NOMO-1 (cell line): ENCODE data around the gene DLGAP4.

Experiments used
- DNase-seq, 2 experiments: peaks; one replicate each; lab custom pipeline; 2025; ENCODE audit not compliant: unreplicated experiment in 2 of 2; lab: John Stamatoyannopoulos, UW

The DLGAP4 gene

DNA sequence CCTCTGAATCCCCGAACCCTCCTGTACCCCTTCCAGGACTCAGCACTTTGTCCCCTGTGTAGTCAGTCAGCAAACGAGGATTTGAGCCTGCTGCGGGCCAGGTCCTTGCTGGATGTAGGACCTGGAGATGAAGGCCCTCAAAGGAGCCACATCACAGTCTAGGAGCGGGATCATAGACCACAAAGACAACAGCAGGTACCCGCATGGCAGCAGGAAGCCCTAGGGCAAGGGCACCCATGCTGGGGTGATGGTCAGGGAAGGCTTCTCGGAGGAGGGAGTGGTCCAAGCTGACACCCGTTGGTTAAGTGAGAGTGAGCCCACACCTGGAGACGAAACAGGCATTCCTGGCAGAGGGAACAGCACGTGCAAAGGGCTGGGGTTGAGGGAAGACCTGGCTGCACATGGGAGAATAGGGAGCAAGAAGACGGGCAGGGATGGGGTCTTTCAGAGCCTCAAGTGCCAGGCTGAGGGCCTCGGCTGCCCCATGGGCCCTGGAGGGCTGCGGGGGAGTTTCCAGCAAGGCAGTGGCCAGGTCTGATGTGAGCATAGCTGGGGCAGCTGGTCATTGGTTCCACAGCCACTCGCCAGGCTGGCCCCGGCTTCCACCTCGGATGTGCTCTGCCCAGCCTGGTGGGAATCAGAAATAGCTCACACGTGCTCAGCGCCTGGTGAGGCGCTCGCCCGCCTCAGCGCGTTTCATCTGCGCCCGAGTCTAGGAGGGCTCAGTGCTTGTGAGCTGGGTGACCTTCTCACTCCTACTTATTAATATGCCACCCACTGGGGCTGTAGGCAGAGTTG, 15.0 kb downstream of the DLGAP4 start:
- DNase-seq, result no peak

DNA sequence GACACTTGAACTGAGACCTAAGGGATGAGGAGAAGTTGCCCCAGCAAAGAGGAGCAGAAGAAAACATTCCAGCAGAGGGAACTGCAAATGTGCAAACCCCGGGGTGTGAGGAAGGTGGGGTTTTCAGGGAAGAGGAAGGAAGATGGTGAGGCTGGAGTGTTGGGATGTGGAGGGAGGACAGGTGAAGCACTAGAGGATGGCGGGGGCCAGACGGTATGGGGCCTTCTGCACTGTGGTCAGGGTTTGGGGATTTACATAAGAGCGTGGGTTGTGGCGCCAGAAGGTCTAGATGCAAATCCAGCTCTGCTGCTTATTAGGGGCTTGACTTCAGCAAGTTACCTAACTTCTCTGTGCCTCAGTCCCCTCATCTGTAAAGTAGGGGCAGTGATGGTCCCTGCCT, 16.0 kb downstream of the DLGAP4 start:
- no peak for DNase-seq

DNA sequence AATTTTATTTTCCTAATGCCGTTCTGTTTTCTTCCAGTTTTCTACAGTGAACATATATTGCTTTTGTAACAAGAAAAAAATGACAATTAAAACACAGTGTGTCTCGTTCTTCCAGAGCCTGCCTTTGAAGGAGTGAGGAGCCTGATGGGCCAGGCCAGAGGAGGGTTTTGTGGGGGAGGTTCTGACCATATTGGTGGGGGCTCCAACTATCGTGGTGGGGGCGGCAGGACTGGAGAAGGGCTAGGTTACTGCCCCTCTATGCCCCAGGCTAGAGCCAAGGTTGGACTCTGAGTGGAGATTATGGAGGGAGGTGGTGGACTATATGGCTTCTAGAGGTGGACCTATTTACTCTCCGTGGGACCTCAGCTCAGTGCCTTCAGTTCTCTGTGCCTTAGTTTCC, 24.0 kb downstream of the DLGAP4 start:
- no peak for DNase-seq

DNA sequence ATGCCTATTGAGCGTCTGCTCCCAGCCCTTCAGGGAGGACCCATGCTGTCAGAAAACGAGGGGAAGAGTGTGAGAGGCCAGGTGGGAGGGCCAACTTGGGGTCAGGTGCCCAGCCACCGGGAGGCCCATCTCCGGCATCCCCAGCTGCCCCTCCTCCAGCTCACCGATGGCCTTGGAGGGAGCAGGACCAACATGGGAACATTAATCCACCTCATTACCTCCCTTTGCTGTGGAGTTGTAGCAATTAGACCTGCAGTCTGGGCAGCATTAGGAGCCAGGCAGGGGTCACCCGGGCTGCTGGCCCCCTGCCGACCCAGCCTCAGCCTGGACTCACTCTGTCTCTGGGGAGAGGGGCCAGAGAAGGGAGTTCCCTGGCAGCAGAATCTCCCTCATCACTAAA, 25.1 kb downstream of the DLGAP4 start:
- DNase-seq, result no peak

DNA sequence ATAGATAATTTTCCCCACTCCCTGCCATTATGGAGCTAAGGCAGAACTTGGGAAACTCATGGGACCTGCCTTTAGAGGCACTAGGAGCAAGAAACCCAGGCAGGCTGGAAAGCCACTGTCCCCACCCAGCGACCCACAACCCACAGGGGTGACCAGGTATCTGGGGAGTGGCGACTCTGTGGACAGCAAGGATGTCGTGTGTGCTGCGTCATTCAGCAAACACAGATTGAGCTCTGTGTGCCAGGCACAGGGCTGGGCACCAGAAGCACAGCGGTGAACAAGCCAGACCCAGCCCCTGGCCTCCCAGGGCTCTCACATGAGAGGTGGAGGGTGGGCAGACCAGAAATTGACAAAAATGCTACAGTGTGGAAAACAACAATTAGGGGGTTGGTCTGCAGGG, 27.7 kb downstream of the DLGAP4 start:
- no peak for DNase-seq

DNA sequence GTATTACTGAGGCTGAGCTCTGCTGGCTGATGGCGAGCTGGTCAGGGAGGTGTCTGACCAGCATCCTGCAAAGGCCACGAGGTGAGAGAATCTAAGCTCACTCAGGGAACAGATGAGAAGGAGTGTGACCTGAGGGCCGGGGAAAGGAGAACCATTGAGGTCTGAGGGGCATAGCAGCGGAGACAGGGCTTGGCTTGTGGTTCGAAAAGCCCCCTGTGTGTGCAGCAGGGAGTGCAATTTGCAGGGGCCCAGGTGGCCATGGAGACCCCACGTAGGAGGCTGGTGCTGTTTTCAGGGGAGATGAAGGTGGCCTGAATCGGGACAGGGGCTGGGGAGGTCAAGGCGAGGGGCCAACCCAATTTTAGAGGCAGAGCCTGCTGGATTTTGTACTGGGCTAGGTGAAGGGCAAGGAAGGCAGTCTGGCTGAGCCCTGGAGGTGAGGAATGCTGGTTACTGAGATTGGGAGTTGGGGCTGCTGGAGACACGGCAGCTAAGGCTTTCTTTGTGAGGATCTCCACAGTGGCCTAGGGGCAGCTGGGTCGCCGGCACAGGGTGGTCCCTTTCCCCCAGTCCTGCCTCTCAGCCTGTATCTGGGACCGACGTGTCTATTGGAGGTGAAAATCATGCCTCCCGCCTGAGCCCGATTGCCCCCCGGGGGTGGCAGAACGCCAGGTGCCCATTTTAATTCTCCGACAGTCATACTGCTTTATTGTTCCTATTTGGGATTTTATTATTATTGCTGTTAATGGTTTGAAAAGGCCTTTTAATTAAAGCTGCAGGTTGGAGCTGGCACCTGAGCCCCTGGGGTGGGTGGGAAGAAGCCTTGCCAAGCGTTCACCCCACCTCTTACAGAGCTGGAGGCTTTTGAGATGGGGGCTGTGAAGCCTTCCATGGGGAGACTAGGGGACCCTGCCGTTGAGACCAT, 28.4 kb downstream of the DLGAP4 start:
- no peak for DNase-seq

DNA sequence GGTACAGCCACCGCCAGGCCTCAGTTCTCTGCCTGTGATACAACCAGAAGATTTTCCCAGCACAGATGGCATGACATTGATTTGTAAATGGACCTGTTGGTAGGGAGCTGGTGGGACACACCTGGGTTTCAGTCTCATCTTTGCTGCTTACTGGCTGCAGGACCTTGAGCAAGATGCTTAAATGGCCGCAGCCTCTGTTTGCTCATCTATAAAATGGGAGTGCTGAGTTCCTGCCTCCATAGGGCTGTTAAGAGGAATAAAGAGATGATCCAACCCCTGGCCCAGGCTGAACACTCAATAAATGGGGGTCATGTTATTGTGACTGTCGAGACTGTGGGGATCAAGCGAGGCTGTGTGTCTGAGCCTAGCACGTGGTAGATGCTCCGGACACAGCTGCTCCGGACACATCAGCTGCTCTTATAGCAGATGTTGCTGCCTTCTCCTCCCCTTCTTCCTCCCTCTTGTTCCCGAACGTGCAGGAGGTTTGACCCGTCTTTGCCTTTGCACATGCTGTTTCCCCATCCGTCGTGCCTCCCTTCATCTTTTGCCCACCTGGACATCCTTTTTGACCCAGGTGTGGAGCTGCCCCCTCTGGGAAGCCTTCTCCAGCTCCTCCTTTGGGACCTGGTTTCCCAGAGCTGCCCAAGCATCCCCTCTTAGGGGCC, 29.2 kb downstream of the DLGAP4 start:
- no peak for DNase-seq

DNA sequence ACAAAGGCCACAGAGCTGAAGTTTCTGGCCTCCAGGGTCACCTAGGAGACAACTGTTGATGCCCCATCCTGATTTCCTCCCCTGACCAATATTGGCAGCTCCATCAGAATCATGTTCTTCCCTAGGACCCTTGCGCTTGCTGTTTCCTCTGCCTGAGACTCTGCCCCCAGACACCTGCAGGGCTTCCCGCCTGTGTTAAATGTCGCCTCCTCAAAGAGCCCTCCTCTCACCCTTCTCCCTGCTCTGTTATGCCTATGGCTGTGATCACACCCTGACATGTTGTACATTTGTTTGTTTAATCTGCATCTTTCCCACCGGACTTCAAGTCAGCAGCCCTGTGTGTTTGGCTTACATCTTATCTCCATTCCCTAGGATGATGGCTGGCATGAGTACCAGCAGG, 30.1 kb downstream of the DLGAP4 start:
- no peak for DNase-seq

DNA sequence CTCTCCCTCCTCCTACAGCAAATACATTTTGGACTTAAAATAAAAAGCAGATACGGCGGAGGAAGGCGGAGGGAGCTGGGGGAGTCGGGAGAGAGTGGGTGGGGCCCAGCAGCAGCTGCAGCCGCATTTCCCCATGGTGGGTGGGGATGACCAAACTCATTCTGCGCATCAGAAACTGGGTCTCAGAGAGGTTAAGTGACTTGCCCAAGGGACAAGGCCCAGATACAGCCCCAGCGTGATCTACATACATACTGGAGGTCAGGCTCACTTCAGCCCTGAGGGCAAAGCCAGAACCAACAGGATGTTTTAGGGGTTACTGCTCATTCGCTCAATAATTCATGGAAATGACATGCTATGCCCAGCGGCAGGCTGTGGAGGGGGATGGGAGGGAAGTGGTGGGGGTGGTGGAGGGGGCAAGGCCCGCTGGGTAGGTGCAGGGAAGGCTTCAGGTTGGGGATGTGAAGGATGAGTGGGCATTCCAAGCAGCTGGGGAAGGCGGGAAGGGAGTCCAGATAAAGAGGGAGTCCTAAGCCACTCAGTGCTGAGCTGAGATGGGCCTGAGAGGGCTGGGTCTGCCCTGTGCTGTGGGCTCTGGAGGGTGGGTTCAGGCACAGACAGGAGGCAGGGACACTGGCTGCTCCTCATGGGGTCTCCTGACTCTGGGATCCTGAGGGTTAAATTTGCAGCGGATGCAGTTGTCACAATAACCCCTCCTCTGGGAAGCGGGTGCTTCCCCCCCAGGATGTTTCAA, 31.0 kb downstream of the DLGAP4 start:
- DNase-seq, result no peak

DNA sequence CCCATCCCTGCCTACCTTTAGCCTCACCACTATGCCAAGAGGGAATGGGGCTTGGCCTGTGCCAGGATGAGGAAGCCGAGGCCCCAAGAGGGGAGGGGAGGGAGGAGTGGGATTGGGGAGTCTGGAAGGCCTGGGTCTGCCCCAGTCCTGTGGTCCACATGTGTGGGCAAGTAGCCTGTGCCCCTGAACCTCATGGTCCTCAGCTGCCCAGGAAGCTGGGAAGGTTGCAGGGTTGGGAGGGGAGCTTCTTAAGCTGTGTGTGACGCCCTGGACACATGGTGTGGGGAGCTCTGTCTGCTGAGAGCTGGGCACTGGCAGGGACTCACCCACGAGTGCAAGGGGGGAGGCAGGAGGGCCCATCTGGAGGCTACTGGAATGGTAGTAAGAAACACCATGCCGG, 31.7 kb downstream of the DLGAP4 start:
- no peak for DNase-seq

DNA sequence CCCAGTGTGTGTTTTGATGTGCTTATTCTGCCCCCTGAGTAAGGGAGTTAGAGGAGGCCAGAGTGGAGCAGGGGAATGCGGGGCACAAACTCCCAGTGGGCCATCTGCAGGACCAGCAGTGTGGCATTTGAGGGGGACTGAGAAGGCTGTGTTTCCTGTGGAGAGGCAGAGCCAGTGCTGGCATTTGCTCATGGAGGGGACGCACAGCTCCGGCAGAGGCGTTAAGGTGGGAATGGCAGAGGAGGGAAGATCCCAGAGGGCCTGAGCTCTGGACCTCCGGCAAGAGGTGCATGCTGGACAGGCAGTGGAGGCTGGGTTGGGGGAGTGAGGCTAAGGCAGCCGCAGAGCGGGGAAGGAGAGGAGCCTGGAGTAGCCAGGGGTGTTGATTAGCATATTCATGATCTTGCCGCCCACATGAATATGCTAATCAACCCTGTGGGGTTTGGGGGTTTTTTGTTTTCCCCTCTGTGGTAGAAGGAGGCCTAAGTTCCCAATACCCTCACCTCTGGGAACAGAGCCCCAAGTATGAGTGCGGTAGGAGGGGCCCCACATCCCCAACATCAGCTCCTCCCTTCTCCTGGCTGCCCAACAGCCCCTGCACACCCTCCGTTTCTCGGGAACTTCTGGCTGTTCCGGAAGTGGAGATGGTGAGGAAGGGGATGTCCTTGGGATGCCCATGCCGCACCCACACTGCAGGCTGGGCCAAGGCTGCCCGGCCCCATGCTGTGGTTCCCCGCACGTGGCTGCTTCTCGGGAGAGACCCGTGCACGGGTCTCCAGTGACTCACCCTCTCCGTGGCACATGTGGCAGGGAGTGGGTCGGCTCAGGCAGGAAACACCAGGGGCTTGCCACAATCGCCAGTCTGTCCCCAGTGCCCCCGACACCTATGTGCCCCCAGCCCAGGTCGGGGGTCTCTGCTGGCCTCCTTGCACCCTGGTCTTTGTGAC, 33.8 kb downstream of the DLGAP4 start:
- DNase-seq, result no peak

DNA sequence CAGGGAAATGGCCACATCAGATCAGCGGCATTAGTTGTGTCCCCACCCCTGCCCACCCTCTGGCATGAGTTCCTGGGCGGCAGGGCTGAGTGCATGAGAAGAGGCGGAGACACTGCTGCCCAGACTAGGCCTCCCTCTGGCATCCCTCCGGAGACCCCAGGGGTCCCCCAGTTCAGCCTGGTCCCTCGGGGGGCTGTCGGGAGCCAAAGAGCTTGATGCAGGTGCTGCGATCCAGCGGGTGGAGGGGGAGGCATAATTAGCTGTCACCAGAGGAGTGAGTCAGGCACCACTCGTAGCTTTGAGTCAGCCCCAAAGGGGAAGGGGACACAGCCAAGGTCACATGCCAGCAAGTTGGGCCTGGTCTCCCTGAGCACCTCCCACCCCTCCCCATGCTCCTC, 34.5 kb downstream of the DLGAP4 start:
- DNase-seq, result no peak

DNA sequence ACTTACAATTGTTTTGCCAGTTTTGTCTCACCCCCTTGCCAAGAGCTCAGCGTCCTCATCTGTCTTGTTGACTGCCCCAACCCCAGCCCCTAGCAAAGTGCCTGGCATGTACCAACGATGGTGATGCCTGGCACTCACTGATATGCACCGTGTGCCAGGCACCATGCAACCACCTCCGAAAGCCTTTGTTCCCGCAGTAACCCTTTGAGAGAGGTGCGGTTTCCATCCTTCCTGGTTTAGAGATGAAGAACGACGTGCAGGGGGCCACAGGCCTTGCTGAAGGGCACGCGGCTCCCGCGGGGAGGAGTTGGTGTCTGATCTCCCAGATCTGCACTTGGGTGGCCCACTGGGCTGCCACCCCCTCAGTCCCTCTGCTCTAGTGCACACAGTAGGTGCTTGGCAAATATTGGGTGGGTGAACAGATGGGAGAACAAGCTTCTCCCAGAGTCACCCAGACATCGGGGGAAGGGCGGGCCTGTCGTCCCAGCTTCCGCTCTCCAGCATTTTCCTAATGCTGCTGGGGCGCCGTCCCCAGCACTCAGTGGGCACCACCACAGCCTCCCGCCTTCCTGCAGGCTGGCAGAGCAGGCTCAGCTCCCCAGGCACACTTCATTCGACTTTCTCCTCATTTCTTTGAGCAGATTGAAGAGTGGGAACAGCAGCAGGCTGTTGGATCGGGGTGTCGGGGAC, 35.3 kb downstream of the DLGAP4 start:
- DNase-seq, result no peak

DNA sequence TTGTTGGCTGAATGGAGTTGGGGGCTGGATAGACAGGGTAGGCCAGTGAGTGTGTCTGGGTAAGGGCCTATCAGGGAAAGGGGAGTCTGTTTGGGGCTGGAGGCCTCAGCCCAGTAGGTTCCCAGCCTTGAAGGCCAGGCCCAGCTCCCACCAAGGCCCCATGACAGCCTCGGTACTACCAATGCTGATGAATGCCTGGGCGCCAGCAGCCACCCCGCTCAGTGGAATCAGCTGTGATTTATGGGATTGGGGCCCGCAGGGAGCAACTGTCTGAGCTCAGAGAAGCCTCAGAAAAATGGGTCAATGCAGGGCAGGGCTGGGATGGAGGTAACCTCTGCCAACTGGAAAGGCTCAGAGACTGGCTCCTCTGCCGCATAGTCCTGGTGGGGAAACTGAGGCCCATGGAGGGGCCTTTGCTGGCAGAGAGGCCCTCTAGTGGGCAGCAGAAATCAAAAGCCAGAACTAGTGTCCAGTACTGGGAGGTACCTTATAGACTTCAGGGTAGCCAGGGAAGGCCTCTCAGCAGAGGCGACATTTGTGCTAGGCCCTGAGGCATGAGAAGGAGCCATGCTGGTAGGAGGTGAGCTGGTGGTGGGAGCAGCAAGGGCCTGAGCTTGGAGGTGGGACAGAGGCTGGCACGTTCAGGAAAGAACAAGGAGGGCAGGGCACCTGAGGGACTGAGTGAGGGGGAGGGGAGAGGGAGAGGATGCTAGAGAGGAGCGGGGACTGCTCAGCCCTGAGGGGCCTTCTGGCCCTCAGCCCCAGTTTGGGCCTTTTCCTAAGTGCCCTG, 36.4 kb downstream of the DLGAP4 start:
- DNase-seq, result no peak

DNA sequence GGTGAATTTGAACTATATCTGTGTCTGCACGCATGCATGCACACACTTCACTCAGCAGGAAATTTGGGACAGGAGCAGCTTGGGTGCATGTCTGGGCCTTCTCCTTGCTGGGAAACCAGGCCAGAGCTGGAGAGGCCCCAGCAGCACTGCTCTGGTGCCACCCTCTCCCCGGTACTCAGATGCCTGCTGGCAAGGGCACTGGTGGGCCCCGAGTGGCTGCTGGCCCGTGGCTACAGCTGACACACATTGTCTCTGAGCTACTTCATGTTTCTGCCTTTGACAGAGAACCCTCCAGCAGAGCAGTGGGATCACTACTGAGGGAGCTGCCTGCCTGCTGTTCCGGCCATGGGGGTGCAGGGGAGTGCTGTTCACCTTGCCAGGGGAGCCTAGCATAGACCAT, 37.5 kb downstream of the DLGAP4 start:
- no peak for DNase-seq

DNA sequence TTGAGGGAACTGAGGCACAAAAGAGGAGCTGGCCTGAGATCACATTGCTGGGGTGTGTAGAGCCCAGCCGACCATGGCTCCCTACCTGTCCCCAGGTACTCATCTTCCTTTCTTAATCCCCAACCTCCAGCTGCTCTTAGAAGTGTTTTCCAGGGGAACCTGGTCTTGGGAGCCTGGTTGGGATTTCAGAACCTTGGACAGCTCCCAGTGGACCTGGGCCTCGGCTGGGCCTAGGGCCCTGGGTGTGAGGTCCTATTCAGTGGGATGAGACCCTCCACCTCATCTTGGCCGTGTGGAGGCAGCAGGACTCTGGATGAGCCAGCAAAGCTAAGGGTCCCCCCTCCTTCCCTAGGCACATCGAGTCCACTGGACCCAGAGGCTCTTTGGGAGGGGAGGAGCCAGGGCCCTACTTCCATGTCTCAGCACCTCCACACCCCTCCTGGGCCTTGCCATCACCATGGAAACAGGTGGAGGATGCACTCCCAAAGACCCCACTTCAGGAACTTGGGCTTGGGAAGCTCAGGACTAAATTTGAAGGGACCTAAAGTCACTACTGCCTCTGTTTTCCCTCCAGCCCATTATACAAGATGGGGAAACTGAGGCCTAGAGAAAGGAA, 38.5 kb downstream of the DLGAP4 start:
- DNase-seq, result peak in 1 of 2 experiments; percentile 3

DNA sequence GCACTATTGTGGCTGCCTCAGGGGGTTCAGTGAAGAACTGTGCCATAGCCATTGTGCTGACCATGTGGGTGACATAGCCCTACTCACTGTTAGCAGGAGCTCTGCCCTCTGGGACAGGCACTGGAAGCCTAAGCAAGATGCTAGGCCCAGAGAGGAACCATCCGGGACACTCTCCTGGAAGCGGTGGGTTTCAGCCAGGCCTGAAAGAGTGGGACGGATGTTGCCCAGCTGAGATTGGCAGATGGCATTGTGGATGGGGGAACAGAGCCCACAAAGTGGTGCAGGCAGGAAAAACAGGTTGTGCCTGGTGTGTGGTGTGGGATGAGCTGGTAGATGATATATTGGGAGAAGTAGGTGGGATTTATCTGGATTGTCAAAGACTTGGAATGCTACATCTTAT, 40.1 kb downstream of the DLGAP4 start:
- DNase-seq, result no peak
